ENCODE results near the gene FTH1.

GRCh38 chr11:61980783-61981541 is 13.5 kb upstream of the FTH1 start:
- TF ChIP-seq CTCF (IDR thresholded peaks at IDR 0.05) (no peak), EP300 (IDR thresholded peaks at IDR 0.05) (no peak), POLR2A (IDR thresholded peaks at IDR 0.05) (no peak), POLR2AphosphoS5 (IDR thresholded peaks at IDR 0.05) (no peak)

Measured in sigmoid colon (tissue), 4 donors.